ENCODE measurements around the gene TANGO6. TPM values are rescaled to one million over a fixed set of nuclear protein-coding genes. Genes with fewer than 3 reads are reported as not detected.

TANGO6 gene
- total RNA-seq, 1 donor from 2014 or later, result 13.7 TPM

DNA sequence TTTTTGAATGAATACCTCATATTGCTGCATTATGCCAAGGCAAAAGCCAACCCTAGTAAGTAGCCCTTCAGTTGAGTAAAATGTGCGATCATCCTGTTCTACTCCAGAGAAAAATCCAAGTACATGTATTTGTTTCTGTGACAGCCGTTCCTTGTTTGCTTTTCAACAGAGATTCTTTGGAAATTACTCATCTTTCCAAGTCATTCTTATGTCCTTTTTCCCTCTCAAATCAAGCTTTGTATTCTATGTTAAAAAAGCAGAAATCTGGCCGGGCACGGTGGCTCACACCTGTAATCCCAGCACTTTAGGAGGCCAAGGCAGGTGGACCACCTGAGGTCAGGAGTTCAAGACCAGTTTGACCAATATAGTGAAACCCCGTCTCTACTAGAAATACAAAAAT is 149.2 kb downstream of the TANGO6 start:
- FAIRE-seq (no peak), DNase-seq (ENCODE audit: low read depth) (peak; percentile 91)
- no peaks in the 10 kb centered on the region for H3K36me3 ChIP-seq (ENCODE audit: control insufficient read depth, insufficient read depth, low read length)

DNA sequence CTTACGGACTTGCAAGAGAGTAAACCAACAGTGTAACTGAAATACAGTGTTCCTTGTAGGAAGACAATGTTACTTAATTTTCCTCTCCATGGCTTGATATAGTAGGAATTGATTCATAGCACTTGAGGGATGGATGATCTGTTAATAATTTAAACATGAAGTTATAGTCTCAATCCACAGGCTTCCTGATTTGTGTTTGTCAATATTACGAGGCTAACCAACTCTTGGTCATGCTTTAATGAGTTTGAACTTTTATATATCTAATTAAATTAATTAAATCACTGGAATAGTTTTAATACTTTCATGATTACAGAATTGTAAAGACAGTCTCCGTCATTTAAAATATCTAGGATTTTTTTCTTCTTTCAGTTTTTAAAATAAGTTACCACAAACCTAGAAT is 150.1 kb downstream of the TANGO6 start:
- no peak for FAIRE-seq
- Histone ChIP-seq H3K4me3 (ENCODE audit: low read depth, low read length) (no peak overlapping the region), H3K27me3 (ENCODE audit: control insufficient read depth, insufficient read depth, low read length) (no peaks in the 10 kb centered on the region), H3K36me3 (ENCODE audit: control insufficient read depth, insufficient read depth, low read length) (no peaks in the 10 kb centered on the region)
- TF ChIP-seq, protein P1, sequence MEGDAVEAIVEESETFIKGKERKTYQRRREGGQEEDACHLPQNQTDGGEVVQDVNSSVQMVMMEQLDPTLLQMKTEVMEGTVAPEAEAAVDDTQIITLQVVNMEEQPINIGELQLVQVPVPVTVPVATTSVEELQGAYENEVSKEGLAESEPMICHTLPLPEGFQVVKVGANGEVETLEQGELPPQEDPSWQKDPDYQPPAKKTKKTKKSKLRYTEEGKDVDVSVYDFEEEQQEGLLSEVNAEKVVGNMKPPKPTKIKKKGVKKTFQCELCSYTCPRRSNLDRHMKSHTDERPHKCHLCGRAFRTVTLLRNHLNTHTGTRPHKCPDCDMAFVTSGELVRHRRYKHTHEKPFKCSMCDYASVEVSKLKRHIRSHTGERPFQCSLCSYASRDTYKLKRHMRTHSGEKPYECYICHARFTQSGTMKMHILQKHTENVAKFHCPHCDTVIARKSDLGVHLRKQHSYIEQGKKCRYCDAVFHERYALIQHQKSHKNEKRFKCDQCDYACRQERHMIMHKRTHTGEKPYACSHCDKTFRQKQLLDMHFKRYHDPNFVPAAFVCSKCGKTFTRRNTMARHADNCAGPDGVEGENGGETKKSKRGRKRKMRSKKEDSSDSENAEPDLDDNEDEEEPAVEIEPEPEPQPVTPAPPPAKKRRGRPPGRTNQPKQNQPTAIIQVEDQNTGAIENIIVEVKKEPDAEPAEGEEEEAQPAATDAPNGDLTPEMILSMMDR (IDR thresholded peaks at IDR 0.05; ENCODE audit: insufficient read depth, low read length, severe bottlenecking), result no peak
- peak; percentile 22 for DNase-seq (ENCODE audit: low read depth)

More for the DNA sequence above, 149.2 kb downstream of the TANGO6 start:
- Histone ChIP-seq H3K27me3 (ENCODE audit: control insufficient read depth, insufficient read depth, low read length) (no peaks in the 10 kb centered on the region), H3K4me3 (ENCODE audit: low read depth, low read length) (no peak overlapping the region)
- TF ChIP-seq, protein P1 (IDR thresholded peaks at IDR 0.05; ENCODE audit: insufficient read depth, low read length, severe bottlenecking), result no peak

DNA sequence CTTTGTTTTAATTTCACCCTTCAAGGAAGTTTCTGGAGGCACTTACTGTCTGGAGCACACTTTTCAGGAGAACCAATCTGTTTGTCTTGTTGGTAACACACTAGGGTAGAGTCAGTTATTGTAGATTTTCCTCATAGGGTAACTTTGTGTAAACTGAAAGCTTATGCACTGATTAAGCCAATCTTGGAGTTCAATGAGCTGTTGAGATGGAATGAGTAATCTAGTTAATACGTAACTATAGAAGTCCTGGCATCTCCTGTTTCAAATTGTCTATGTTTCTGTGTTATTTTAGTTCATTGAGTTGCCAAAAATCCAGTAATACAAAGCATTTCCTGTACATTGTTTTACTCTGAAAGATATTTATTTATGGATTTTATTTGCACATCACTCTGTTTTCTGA is 150.6 kb downstream of the TANGO6 start:
- TF ChIP-seq, protein P1 (IDR thresholded peaks at IDR 0.05; ENCODE audit: insufficient read depth, low read length, severe bottlenecking), result no peak
- no peak overlapping the region for H3K4me3 ChIP-seq (ENCODE audit: low read depth, low read length)
- peak; percentile 96 for DNase-seq (ENCODE audit: low read depth)
- H3K27me3 ChIP-seq (ENCODE audit: control insufficient read depth, insufficient read depth, low read length), result no peaks in the 10 kb centered on the region
- no peak for FAIRE-seq
- no peaks in the 10 kb centered on the region for H3K36me3 ChIP-seq (ENCODE audit: control insufficient read depth, insufficient read depth, low read length)

DNA sequence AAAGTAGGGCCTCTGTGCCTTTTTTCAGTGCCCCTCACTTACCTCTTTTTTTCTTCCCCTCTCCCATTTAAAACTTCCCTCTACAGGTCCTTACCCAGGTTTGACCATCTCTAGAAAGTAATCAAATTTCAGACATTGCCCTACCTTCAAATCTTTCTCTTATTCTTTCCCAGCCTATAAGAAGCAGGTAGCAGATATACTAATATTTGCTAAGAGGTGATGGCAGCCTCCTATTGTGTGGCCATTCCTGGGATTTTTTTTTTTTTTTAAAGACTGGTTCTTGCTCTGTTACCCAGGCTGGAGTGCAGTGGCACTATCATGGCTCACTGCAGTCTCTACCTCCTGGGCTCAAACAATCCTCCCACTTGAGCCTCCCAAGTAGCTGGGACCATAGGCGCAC is 151.0 kb downstream of the TANGO6 start:
- TF ChIP-seq, protein P1 (IDR thresholded peaks at IDR 0.05; ENCODE audit: insufficient read depth, low read length, severe bottlenecking), result no peak
- DNase-seq (ENCODE audit: low read depth) (no peak), FAIRE-seq (no peak)
- H3K36me3 ChIP-seq (ENCODE audit: control insufficient read depth, insufficient read depth, low read length), result no peaks in the 10 kb centered on the region
- H3K27me3 ChIP-seq (ENCODE audit: control insufficient read depth, insufficient read depth, low read length), result no peaks in the 10 kb centered on the region
- no peak overlapping the region for H3K4me3 ChIP-seq (ENCODE audit: low read depth, low read length)

DNA sequence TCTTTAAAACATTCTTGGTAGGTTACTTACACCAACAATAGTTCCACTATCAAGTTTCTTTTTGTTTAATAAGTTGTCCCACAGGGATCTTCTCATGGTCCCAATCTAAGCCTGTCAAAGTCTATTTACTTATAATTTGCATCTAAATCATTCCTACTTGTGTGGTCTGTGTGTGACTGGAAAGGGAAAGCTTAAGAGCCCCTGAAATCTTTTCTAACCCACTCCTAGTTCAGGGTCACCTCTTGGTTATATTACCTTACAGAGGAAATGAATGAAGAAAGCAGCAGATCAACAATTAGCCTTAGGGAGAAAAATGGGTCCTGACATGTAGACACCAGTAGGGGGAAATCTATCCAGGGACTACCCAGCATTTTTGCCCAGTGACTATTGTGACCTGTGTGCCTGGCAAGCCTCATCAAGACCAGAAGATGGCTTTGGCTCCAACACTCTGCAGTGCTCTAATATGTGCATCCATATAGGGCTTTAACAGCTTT is 151.7 kb downstream of the TANGO6 start:
- Histone ChIP-seq H3K4me3 (ENCODE audit: low read depth, low read length) (no peak overlapping the region), H3K36me3 (ENCODE audit: control insufficient read depth, insufficient read depth, low read length) (no peaks in the 10 kb centered on the region), H3K27me3 (ENCODE audit: control insufficient read depth, insufficient read depth, low read length) (no peaks in the 10 kb centered on the region)
- peak; percentile 100 for DNase-seq (ENCODE audit: low read depth)
- peak; percentile 94 for FAIRE-seq
- TF ChIP-seq, protein P1 (IDR thresholded peaks at IDR 0.05; ENCODE audit: insufficient read depth, low read length, severe bottlenecking), result peak; percentile 52

DNA sequence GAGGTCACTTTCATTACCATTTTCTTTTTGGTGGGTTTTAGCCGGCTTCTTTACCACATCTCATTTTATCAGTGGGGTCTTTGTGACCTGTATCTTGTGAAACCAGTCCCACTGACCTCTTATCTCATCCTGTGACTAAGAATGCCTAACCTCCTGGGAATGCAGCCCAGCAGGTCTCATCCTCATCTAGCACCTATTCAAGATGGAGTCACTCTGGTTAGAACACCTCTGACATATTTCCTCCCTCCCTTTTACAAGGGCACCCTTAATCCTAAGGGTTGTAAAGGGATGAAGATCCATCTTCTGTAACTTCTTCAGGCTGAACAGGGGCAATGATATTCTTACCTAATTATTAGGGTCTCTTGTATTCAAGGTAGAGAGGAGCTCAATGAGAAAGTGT is 154.2 kb downstream of the TANGO6 start:
- Histone ChIP-seq H3K4me3 (ENCODE audit: low read depth, low read length) (no peak overlapping the region), H3K36me3 (ENCODE audit: control insufficient read depth, insufficient read depth, low read length) (no peaks in the 10 kb centered on the region), H3K27me3 (ENCODE audit: control insufficient read depth, insufficient read depth, low read length) (no peaks in the 10 kb centered on the region)
- peak; percentile 18 for DNase-seq (ENCODE audit: low read depth)
- TF ChIP-seq, protein P1 (IDR thresholded peaks at IDR 0.05; ENCODE audit: insufficient read depth, low read length, severe bottlenecking), result no peak
- no peak for FAIRE-seq

All from bronchial epithelial cell (primary cell).